Measurements from ENCODE around the gene F10.

DNA sequence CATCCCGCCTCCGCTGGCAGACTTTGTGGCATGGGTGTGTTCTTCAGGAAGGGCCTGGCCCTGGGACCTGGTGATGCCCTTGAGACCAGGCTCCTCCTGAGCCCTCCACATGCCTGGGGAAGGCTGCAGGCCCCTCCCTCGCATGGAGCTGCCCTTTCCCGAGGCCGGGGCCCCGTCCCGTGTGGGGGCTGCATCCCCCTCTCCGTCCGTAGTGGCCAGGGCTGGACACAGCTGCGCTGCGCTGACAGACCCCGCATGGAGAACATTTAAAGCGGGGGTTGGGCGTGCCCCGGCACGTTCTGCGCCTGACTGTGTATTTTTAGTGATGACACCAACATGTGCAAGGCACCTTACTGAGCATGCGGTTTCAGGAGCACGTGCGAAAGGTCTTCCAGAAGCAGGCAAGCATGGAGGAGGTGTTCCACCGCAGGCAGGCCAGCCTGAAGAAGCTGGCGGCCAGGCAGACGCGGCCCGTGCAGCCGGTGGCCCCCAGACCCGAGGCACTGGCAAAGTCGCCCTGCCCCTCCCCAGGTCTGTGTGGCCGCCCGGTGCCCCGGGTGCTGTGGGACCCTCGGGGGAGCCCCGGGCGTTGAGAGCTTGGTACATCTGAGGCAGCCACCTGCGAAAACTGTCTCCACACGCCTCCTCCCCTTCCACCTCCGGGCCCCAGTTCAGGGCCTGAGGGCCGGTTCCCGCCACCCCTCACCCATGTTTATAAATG lies 45.8 kb upstream of the F10 start:
- TF ChIP-seq, protein P1, sequence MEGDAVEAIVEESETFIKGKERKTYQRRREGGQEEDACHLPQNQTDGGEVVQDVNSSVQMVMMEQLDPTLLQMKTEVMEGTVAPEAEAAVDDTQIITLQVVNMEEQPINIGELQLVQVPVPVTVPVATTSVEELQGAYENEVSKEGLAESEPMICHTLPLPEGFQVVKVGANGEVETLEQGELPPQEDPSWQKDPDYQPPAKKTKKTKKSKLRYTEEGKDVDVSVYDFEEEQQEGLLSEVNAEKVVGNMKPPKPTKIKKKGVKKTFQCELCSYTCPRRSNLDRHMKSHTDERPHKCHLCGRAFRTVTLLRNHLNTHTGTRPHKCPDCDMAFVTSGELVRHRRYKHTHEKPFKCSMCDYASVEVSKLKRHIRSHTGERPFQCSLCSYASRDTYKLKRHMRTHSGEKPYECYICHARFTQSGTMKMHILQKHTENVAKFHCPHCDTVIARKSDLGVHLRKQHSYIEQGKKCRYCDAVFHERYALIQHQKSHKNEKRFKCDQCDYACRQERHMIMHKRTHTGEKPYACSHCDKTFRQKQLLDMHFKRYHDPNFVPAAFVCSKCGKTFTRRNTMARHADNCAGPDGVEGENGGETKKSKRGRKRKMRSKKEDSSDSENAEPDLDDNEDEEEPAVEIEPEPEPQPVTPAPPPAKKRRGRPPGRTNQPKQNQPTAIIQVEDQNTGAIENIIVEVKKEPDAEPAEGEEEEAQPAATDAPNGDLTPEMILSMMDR (IDR thresholded peaks at IDR 0.05; ENCODE audit: insufficient read depth, low read length) = no peak
- TF ChIP-seq GABPA (IDR thresholded peaks at IDR 0.05; ENCODE audit: low read depth) (no peak), POLR2AphosphoS5 (IDR thresholded peaks at IDR 0.05; ENCODE audit: low read depth) (no peak), SPI1 (IDR thresholded peaks at IDR 0.05; ENCODE audit: borderline replicate concordance, low read depth) (no peak)
- TF ChIP-seq, protein P2, sequence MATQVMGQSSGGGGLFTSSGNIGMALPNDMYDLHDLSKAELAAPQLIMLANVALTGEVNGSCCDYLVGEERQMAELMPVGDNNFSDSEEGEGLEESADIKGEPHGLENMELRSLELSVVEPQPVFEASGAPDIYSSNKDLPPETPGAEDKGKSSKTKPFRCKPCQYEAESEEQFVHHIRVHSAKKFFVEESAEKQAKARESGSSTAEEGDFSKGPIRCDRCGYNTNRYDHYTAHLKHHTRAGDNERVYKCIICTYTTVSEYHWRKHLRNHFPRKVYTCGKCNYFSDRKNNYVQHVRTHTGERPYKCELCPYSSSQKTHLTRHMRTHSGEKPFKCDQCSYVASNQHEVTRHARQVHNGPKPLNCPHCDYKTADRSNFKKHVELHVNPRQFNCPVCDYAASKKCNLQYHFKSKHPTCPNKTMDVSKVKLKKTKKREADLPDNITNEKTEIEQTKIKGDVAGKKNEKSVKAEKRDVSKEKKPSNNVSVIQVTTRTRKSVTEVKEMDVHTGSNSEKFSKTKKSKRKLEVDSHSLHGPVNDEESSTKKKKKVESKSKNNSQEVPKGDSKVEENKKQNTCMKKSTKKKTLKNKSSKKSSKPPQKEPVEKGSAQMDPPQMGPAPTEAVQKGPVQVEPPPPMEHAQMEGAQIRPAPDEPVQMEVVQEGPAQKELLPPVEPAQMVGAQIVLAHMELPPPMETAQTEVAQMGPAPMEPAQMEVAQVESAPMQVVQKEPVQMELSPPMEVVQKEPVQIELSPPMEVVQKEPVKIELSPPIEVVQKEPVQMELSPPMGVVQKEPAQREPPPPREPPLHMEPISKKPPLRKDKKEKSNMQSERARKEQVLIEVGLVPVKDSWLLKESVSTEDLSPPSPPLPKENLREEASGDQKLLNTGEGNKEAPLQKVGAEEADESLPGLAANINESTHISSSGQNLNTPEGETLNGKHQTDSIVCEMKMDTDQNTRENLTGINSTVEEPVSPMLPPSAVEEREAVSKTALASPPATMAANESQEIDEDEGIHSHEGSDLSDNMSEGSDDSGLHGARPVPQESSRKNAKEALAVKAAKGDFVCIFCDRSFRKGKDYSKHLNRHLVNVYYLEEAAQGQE (IDR thresholded peaks at IDR 0.05; ENCODE audit: insufficient replicate concordance, low read depth) = no peak
